HG03460 (cell line): ENCODE results near the gene VGF.
"Not testable (repeated sequence)": the region's sequence is repeated elsewhere in the genome, so short reads cannot be mapped to it uniquely, and the experiment has no call there.

Experiments used
- ATAC-seq: cut with Tn5 transposase; IDR thresholded peaks from one replicate; pipeline ENCODE4 v1.9.1; 2021; ENCODE audit not compliant: unreplicated experiment

VGF gene

GRCh38 chr7:101140339-101140699 is 25.1 kb downstream of the VGF start:
- ATAC-seq, result no peak

- peak; percentile 87 for ATAC-seq
Measured at GRCh38 chr7:101138213-101138870, 27.0 kb downstream of the VGF start.

GRCh38 chr7:101137651-101138212 is 27.6 kb downstream of the VGF start:
- ATAC-seq, result no peak

GRCh38 chr7:101134399-101134980 is 30.9 kb downstream of the VGF start:
- no peak for ATAC-seq

- no peak for ATAC-seq
Measured at GRCh38 chr7:101133621-101134398, 31.6 kb downstream of the VGF start.

GRCh38 chr7:101132626-101133600 is 32.5 kb downstream of the VGF start:
- not testable (repeated sequence) for ATAC-seq

GRCh38 chr7:101129603-101130117 is 35.7 kb downstream of the VGF start:
- no peak for ATAC-seq

GRCh38 chr7:101128040-101128834 is 37.1 kb downstream of the VGF start:
- no peak for ATAC-seq

- no peak for ATAC-seq
Measured at GRCh38 chr7:101127460-101128039, 37.8 kb downstream of the VGF start.

- peak; percentile 55 for ATAC-seq
Measured at GRCh38 chr7:101126651-101127459, 38.5 kb downstream of the VGF start, which contains the start of gene SERPINE1. TSS of gene SERPINE1 (plus strand) at chr7:101127104. CDS start at chr7:101128394, 1,290 bp downstream.

- peak; percentile 61 for ATAC-seq
Measured at GRCh38 chr7:101125989-101126650, 39.2 kb downstream of the VGF start.

GRCh38 chr7:101124376-101125056 is 40.9 kb downstream of the VGF start:
- ATAC-seq, result no peak

- no peak for ATAC-seq
Measured at GRCh38 chr7:101123703-101124068, 41.7 kb downstream of the VGF start.

- ATAC-seq, result no peak
Measured at GRCh38 chr7:101122933-101123702, 42.3 kb downstream of the VGF start.

GRCh38 chr7:101121991-101122932 is 43.1 kb downstream of the VGF start:
- ATAC-seq, result no peak

GRCh38 chr7:101121631-101121990 is 43.8 kb downstream of the VGF start:
- ATAC-seq, result not testable (repeated sequence)
